T-cell (primary cell): Measurements from ENCODE around the gene SLCO2A1. TPM values are rescaled to one million over a fixed set of nuclear protein-coding genes. Genes with fewer than 3 reads are reported as not detected.
"Not testable (repeated sequence)": the region's sequence is repeated elsewhere in the genome, so short reads cannot be mapped to it uniquely, and the experiment has no call there.

Experiments used
- ATAC-seq, 4 experiments: fragments of 200-7000 bp in 3 of 4; fragments of 150-1000 bp in 1 of 4; cut with Tn5 transposase; replicated peaks in 1 of 4; 1 replicate in 3 of 4; 2 replicates in 1 of 4; pipeline ENCODE4 v1.10.0; 2021; ENCODE audit warnings: moderate library complexity in 3 of 4, mild to moderate bottlenecking in 2 of 4, moderate number of reproducible peaks in 1 of 4
- CTCF ChIA-PET, 2 donors: fragments of 300-600 bp; sonication (Branson Sonifier 250); formaldehyde crosslinking; loops; one replicate each; lab custom pipeline; 2022; ENCODE audit warnings: antibody characterized with exemption in 2 of 2; lab: Charles Lee
- POLR2A ChIA-PET, 2 donors: fragments of 300-600 bp; sonication (Branson Sonifier 250); formaldehyde crosslinking; loops; one replicate each; lab custom pipeline; 2022; ENCODE audit warnings: antibody characterized with exemption in 2 of 2; lab: Charles Lee
- DNase-seq, 35 experiments: peaks; one replicate each; pipeline versions ENCODE4 v3.0.0 to v3.0.0-alpha.2; 2013 to 2023
- H3K27ac ChIP-seq: one replicate; pipeline ENCODE4 v1.5.1; 2013; ENCODE audit warnings: low read length
- H3K27me3 ChIP-seq, 2 experiments: replicated peaks in 1 of 2; 1 replicate in 1 of 2; 2 replicates in 1 of 2; pipeline versions ENCODE4 v1.6.1 to v1.7.0; 2013; ENCODE audit warnings: low read length in 1 of 2, mixed read lengths in 1 of 2; ENCODE audit not compliant: control insufficient read depth in 2 of 2, insufficient read depth in 2 of 2; ENCODE audit errors: extremely low read depth in 1 of 2
- H3K36me3 ChIP-seq, 2 donors: 1 replicate in 1 of 2; 2 replicates in 1 of 2; pipeline versions ENCODE4 v1.6.1 to v1.7.0; 2013; ENCODE audit warnings: low read length in 1 of 2; ENCODE audit not compliant: control insufficient read depth in 2 of 2, insufficient read depth in 1 of 2; ENCODE audit errors: extremely low read depth in 1 of 2
- H3K4me1 ChIP-seq, 2 experiments: 1 replicate in 1 of 2; 2 replicates in 1 of 2; pipeline versions ENCODE4 v1.6.1 to v1.7.0; 2013; ENCODE audit warnings: low read length in 2 of 2, mixed read lengths in 1 of 2; ENCODE audit not compliant: insufficient read depth in 2 of 2, control insufficient read depth in 1 of 2; ENCODE audit errors: extremely low read depth in 1 of 2
- H3K4me3 ChIP-seq, 2 donors: 1 replicate in 1 of 2; 2 replicates in 1 of 2; pipeline versions ENCODE4 v1.5.1 to v1.7.0; 2013; ENCODE audit warnings: mild to moderate bottlenecking in 2 of 2, low read length in 1 of 2, moderate library complexity in 1 of 2; ENCODE audit not compliant: control insufficient read depth in 1 of 2; ENCODE audit errors: extremely low read depth in 1 of 2
- H3K9me3 ChIP-seq: 2 replicates; pipeline ENCODE4 v1.7.0; 2013
- H3K27ac Mint-ChIP-seq, 2 donors: one replicate each; pipeline ENCODE4 v1.8.0; 2020 to 2021; ENCODE audit warnings: mild to moderate bottlenecking in 2 of 2, mixed read lengths in 2 of 2
- H3K27me3 Mint-ChIP-seq, 2 donors: one replicate each; pipeline ENCODE4 v1.8.0; 2021 to 2022; ENCODE audit warnings: mixed read lengths in 2 of 2
- H3K36me3 Mint-ChIP-seq: one replicate; pipeline ENCODE4 v1.8.0; 2021; ENCODE audit warnings: mixed read lengths
- H3K4me1 Mint-ChIP-seq, 3 donors: one replicate each; pipeline ENCODE4 v1.8.0; 2020 to 2022; ENCODE audit warnings: mixed read lengths in 3 of 3, mild to moderate bottlenecking in 1 of 3
- H3K4me3 Mint-ChIP-seq, 3 donors: one replicate each; pipeline ENCODE4 v1.8.0; 2020 to 2022; ENCODE audit warnings: mild to moderate bottlenecking in 3 of 3, mixed read lengths in 3 of 3, moderate library complexity in 3 of 3
- H3K9me3 Mint-ChIP-seq, 3 donors: one replicate each; pipeline ENCODE4 v1.8.0; 2020 to 2022; ENCODE audit warnings: mixed read lengths in 3 of 3
- WGBS: methylation state at CpG from one replicate; pipeline ENCODE4 v1.1.5; 2013; ENCODE audit warnings: missing lambda C conversion rate; ENCODE audit not compliant: insufficient coverage; 5-methylcytosine and 5-hydroxymethylcytosine counted together
- total RNA-seq, 35 experiments: library from RNA in 6 of 35; stranded (reverse) in 6 of 35; fragments of 120-200 nt in 1 of 35; gene quantifications; one replicate each; pipeline versions ENCODE4 v1.2.1 to v1.2.4 and lab custom pipeline; 2013 to 2026

The SLCO2A1 gene
- total RNA-seq, 5 donors from 2014 or later (not counting 1 experiment from before 2014, with no cell fraction given) = 0.18 to 0.39 (median 0.25) TPM; not detected in 2

DNA sequence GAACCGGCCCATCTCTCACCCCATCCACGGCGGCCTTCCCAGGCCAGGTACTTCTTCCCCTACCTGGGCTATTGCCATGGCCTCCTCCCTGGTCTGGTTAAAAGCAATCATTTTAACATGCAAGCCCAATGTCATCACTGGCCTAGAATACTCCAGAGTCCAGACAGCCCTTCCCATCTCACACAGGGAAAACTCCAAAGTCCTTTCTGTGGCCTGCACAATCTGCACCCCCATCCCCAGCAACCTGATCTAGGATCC lies 45.8 kb upstream of the SLCO2A1 start:
- Histone ChIP-seq H3K9me3 (no peaks in the 10 kb centered on the region), H3K27ac (no peak overlapping the region), H3K36me3 (no peaks in the 10 kb centered on the region), H3K4me3 (no peak overlapping the region), H3K4me1 (no peaks in the 10 kb centered on the region), H3K27me3 (peaks cover 0 to 3% of the 10 kb centered on the region in 2 experiments)
- no peak overlapping the region for H3K4me3 Mint-ChIP-seq
- CTCF ChIA-PET = no interaction called here
- ATAC-seq (no peak), DNase-seq (no peak)
- no peaks in the 10 kb centered on the region for H3K36me3 Mint-ChIP-seq
- peaks cover 0 to 4% of the 10 kb centered on the region in 2 donors for H3K27me3 Mint-ChIP-seq
- POLR2A ChIA-PET = no interaction called here
- no peaks in the 10 kb centered on the region for H3K9me3 Mint-ChIP-seq
- no peaks in the 10 kb centered on the region for H3K4me1 Mint-ChIP-seq
- WGBS = 96% methylated on average over 3 of the region's 3 CpGs
- H3K27ac Mint-ChIP-seq = no peak overlapping the region

DNA sequence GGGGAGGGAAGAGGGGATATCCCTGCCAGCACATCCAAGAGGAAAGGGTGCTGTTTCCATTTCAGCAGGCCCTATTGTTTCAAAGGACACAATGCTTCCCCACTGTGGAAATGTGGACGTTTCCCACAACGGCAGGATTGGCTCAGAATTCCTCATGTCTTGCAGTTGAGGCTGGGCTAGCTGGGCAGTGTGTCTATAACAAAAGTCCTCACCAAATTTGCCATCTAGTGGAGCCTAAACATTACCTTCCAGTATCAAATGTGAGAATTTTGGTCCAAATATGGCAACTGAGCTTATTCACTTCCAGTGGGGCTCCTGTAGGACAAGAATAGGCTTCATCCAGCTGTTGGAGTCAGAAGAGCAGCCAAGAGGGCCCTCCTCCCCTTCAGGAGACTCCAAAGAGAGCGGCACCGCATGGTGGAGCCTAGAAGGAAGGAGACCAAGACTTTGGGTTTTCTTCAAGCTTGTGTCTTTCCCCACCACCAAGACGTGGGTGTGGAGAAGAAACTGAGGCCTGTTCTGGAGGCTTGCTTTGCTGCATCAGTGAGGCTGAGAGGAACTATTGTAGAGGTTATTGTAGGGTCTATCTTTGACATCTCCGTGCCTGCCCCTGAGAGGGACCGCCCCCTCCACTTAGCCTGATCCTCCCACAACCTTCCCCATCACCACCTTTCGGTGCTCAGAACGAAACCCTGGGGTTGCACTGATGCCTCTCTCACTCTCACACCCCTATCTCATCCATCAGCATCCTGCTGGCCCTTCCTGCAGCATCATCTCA lies 45.3 kb upstream of the SLCO2A1 start:
- H3K27me3 Mint-ChIP-seq = peaks cover 0 to 4% of the 10 kb centered on the region in 2 donors
- no peak overlapping the region for H3K4me3 Mint-ChIP-seq
- H3K4me1 Mint-ChIP-seq = no peaks in the 10 kb centered on the region

DNA sequence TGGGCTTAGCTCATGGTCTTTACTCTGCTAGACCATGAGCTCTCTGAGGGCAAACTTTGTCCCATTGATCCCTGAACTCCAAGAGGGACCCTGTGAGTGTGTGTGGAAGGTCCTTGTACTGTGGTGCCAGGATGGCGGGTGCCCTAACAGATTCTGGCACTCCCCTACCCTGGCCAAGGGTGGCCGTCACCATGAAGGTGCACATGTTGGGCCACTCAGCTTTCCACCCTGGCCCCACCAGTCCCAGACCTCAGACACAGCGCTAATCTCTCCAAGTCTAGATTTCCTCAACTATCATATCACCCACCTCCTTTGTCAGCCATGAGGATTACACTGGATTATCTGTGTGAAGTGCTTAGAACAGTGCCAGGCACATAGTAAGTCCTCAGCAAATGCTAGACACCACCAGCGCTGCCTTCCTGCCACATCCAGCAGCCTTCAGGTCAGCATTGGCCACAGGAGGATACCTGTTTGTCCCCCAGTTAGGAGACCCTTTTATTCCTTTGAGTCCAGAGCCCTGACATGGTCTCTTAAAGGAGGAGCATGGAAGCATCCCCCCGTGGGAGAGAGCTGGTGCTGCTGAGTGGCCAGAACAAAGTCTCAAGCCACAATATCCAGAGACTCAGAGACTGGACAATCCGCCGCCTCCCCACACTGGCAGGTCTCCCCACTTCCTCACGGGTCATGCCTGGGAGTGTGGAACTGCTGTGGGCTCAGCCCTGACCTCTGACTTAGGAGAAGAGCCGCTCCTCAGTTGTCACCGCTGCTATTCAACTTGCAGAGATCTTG lies 44.5 kb upstream of the SLCO2A1 start:
- Histone ChIP-seq H3K27ac (no peak overlapping the region), H3K27me3 (peaks cover 0 to 3% of the 10 kb centered on the region in 2 experiments), H3K36me3 (no peaks in the 10 kb centered on the region), H3K4me1 (no peaks in the 10 kb centered on the region), H3K9me3 (no peaks in the 10 kb centered on the region), H3K4me3 (no peak overlapping the region)
- ATAC-seq (no peak), DNase-seq (no peak)
- POLR2A ChIA-PET = no interaction called here
- no peaks in the 10 kb centered on the region for H3K9me3 Mint-ChIP-seq
- peaks cover 0 to 4% of the 10 kb centered on the region in 2 donors for H3K27me3 Mint-ChIP-seq
- CTCF ChIA-PET = no interaction called here
- H3K36me3 Mint-ChIP-seq = no peaks in the 10 kb centered on the region
- no peak overlapping the region for H3K27ac Mint-ChIP-seq
- H3K4me1 Mint-ChIP-seq = no peaks in the 10 kb centered on the region
- WGBS = 83% methylated on average over 1 of the region's 10 CpGs
- no peak overlapping the region for H3K4me3 Mint-ChIP-seq

More for the DNA sequence above, 45.3 kb upstream of the SLCO2A1 start:
- CTCF ChIA-PET = no interaction called here
- DNase-seq (no peak), ATAC-seq (no peak)
- Mint-ChIP-seq H3K36me3 (no peaks in the 10 kb centered on the region), H3K9me3 (no peaks in the 10 kb centered on the region), H3K27ac (no peak overlapping the region)
- Histone ChIP-seq H3K36me3 (no peaks in the 10 kb centered on the region), H3K4me3 (no peak overlapping the region), H3K27me3 (peaks cover 0 to 3% of the 10 kb centered on the region in 2 experiments), H3K27ac (no peak overlapping the region), H3K4me1 (no peaks in the 10 kb centered on the region), H3K9me3 (no peaks in the 10 kb centered on the region)
- WGBS = 84% methylated on average over 3 of the region's 9 CpGs
- POLR2A ChIA-PET = no interaction called here

DNA sequence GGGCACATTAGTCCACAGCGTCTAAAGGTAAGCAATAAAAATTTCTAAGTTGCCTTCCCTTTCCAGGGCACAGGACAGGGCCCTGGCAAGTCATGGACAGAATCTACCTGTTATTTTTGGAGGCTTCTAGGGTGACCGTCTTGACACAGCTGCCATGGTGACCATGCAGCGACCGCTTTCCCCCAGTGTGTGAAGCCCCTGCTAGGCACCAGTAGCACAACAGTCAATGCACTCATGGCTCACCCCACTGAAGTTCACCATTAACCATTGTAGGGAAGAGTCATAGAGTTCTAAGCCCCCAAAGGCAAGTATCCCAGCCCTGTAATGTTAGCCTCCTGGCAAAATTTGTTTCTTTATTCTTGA lies 43.8 kb upstream of the SLCO2A1 start:
- Mint-ChIP-seq H3K4me1 (no peaks in the 10 kb centered on the region), H3K9me3 (no peaks in the 10 kb centered on the region), H3K27ac (no peak overlapping the region), H3K4me3 (no peak overlapping the region), H3K27me3 (peaks cover 0 to 4% of the 10 kb centered on the region in 2 donors), H3K36me3 (no peaks in the 10 kb centered on the region)
- Histone ChIP-seq H3K27ac (no peak overlapping the region), H3K9me3 (no peaks in the 10 kb centered on the region), H3K36me3 (no peaks in the 10 kb centered on the region), H3K4me1 (no peaks in the 10 kb centered on the region), H3K27me3 (peaks cover 0 to 3% of the 10 kb centered on the region in 2 experiments), H3K4me3 (no peak overlapping the region)
- ATAC-seq = no peak
- WGBS = 100% methylated on average over 2 of the region's 4 CpGs
- ChIA-PET CTCF (no interaction called here), POLR2A (no interaction called here)
- no peak for DNase-seq

DNA sequence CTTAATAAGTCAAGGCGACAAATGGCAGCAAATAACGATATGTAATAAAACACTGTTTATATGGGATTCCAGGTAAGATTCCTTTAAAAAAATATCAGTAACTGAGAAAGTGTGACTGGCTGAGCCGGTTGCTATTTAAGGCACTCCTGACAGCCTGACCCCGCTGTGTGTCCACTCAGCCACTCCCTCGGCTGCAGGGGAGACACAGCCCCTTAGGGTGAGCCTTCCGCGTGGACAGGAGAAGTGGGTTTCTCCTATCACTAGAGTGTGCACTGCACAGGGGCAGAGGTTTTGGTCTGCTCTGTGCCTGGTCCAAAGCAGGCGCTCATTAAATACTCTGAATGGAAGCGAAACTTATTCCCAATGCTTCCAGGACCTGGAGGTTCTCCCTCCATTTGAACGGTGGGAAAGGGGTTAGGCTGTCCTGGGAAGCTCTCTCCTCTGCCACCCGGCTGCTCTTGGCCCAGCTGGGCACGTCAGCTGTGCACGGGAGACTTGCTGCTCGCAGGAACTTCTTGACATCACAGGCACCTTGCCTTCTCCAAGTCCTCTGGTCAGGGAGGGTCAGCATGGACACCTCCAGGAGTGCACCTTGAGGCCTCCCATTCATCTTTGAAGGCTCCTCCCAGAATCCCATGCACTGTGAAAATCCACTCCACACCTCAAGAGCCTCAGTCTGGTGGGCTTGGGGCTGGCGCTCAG lies 43.3 kb upstream of the SLCO2A1 start:
- H3K27me3 Mint-ChIP-seq = peaks cover 0 to 4% of the 10 kb centered on the region in 2 donors
- Histone ChIP-seq H3K27ac (no peak overlapping the region), H3K27me3 (peaks cover 0 to 3% of the 10 kb centered on the region in 2 experiments), H3K9me3 (no peaks in the 10 kb centered on the region), H3K4me3 (no peak overlapping the region), H3K36me3 (no peaks in the 10 kb centered on the region), H3K4me1 (no peaks in the 10 kb centered on the region)
- no peaks in the 10 kb centered on the region for H3K4me1 Mint-ChIP-seq
- 88% methylated on average over 15 of the region's 15 CpGs for WGBS
- no peaks in the 10 kb centered on the region for H3K9me3 Mint-ChIP-seq
- H3K27ac Mint-ChIP-seq = no peak overlapping the region
- no peak overlapping the region for H3K4me3 Mint-ChIP-seq
- DNase-seq (no peak), ATAC-seq (no peak)
- POLR2A ChIA-PET = no interaction called here
- CTCF ChIA-PET = no interaction called here
- H3K36me3 Mint-ChIP-seq = no peaks in the 10 kb centered on the region

DNA sequence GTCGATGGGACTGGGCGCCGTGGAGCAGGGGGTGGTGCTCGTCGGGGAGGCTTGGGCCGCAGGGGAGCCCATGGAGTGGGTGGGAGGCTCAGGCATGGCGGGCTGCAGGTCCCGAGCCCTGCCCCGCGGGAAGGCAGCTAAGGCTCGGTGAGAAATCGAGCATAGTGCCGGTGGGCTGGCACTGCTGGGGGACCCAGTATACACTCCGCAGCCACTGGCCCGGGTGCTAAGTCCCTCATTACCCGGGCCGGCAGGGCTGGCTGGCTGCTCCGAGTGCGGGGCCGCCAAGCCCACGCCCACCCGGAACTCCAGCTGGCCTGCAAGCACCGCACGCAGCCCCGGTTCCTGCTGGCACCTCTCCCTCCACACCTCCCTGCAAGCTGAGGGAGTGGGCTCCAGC lies 40.6 kb upstream of the SLCO2A1 start:
- H3K4me1 Mint-ChIP-seq, H3K9me3 ChIP-seq, H3K27me3 Mint-ChIP-seq, CTCF ChIA-PET, H3K27ac ChIP-seq, H3K4me1 ChIP-seq, H3K27ac Mint-ChIP-seq, ATAC-seq, H3K27me3 ChIP-seq, H3K36me3 ChIP-seq, DNase-seq, H3K36me3 Mint-ChIP-seq, H3K4me3 ChIP-seq, H3K4me3 Mint-ChIP-seq, POLR2A ChIA-PET, H3K9me3 Mint-ChIP-seq: not testable (repeated sequence)
- WGBS = 96% methylated on average over 16 of the region's 25 CpGs
